GM23338 (cell line): ENCODE measurements around the gene ATR. TPM values are rescaled to one million over a fixed set of nuclear protein-coding genes. Genes with fewer than 3 reads are reported as not detected.

Source experiments
- ATAC-seq: fragments of 200-7000 bp; cut with Tn5 transposase; 3 replicates; pipeline ENCODE4 v1.9.1; 2020
- DNase-seq: peaks from one replicate; pipeline ENCODE4 v3.0.0-alpha.2; 2015; ENCODE audit warnings: low spot score
- H2AFZ ChIP-seq: fragments of 200-600 bp; sonication (generic); 2 replicates; pipeline ENCODE4 v1.8.0; 2016; ENCODE audit warnings: antibody characterized with exemption, mild to moderate bottlenecking, moderate library complexity
- H3F3A ChIP-seq: fragments of 200-600 bp; sonication (generic); replicated peaks from 2 replicates; pipeline ENCODE4 v1.8.0; 2017; ENCODE audit warnings: antibody characterized with exemption, mixed run types, low read depth
- H3K27ac ChIP-seq: fragments of 200-600 bp; sonication (generic); 2 replicates; pipeline ENCODE4 v1.6.1; 2016; ENCODE audit warnings: low read depth
- H3K27me3 ChIP-seq: fragments of 200-600 bp; sonication (generic); 2 replicates; pipeline ENCODE4 v1.8.0; 2016; ENCODE audit warnings: mild to moderate bottlenecking, mixed run types, moderate library complexity; ENCODE audit not compliant: insufficient read depth
- H3K36me3 ChIP-seq: fragments of 200-600 bp; sonication (generic); 2 replicates; pipeline ENCODE4 v1.8.0; 2016; ENCODE audit warnings: mild to moderate bottlenecking; ENCODE audit not compliant: insufficient read depth
- H3K4me1 ChIP-seq: fragments of 200-600 bp; sonication (generic); 2 replicates; pipeline ENCODE4 v1.8.0; 2016; ENCODE audit warnings: mild to moderate bottlenecking, moderate library complexity; ENCODE audit not compliant: insufficient read depth
- H3K4me2 ChIP-seq: fragments of 200-600 bp; sonication (generic); 2 replicates; pipeline ENCODE4 v1.7.1; 2017; ENCODE audit warnings: mixed run types
- H3K4me3 ChIP-seq: fragments of 200-600 bp; sonication (generic); 2 replicates; pipeline ENCODE4 v1.6.1; 2016; ENCODE audit warnings: mixed run types
- H3K79me2 ChIP-seq: fragments of 200-600 bp; sonication (generic); replicated peaks from 2 replicates; pipeline ENCODE4 v1.8.0; 2017; ENCODE audit warnings: mild to moderate bottlenecking; ENCODE audit not compliant: insufficient read depth
- H3K9me2 ChIP-seq: fragments of 200-600 bp; sonication (generic); 2 replicates; pipeline ENCODE4 v1.8.0; 2017; ENCODE audit not compliant: insufficient read depth
- H4K20me1 ChIP-seq: fragments of 200-600 bp; sonication (generic); replicated peaks from 2 replicates; pipeline ENCODE4 v1.8.0; 2017; ENCODE audit warnings: mild to moderate bottlenecking; ENCODE audit not compliant: insufficient read depth
- H3K27ac Mint-ChIP-seq: 2 replicates; pipeline ENCODE4 v1.8.0; 2020; ENCODE audit warnings: inconsistent platforms, mild to moderate bottlenecking, moderate library complexity, mixed read lengths
- H3K27me3 Mint-ChIP-seq: 3 replicates; pipeline ENCODE4 v1.8.0; 2022; ENCODE audit warnings: low read depth, mild to moderate bottlenecking, moderate library complexity, mixed read lengths, inconsistent platforms; ENCODE audit not compliant: insufficient read depth, poor library complexity
- H3K36me3 Mint-ChIP-seq: 3 replicates; pipeline ENCODE4 v1.8.0; 2021; ENCODE audit warnings: low read depth, mild to moderate bottlenecking, inconsistent platforms, moderate library complexity, mixed read lengths
- H3K4me1 Mint-ChIP-seq: 3 replicates; pipeline ENCODE4 v1.8.0; 2020; ENCODE audit warnings: mild to moderate bottlenecking, inconsistent platforms, mixed read lengths
- H3K4me3 Mint-ChIP-seq: 3 replicates; pipeline ENCODE4 v1.8.0; 2021; ENCODE audit warnings: moderate library complexity, mild to moderate bottlenecking, inconsistent platforms, mixed read lengths
- H3K9me3 Mint-ChIP-seq: 3 replicates; pipeline ENCODE4 v1.8.0; 2020; ENCODE audit warnings: moderate library complexity, mild to moderate bottlenecking, inconsistent platforms, mixed read lengths
- CREB1 ChIP-seq: fragments of 250-450 bp; sonication (Bioruptor Pico); IDR thresholded peaks from 2 replicates; pipeline ENCODE4 v1.5.0; 2020; ENCODE audit warnings: low read depth, mild to moderate bottlenecking, moderate library complexity
- CTCF ChIP-seq, 2 experiments: fragments of 200-600 bp in 1 of 2; sonication (generic) in 1 of 2; conservative IDR thresholded peaks; 2 replicates each; pipeline versions ENCODE4 v1.5.1 to v1.6.1; 2016 to 2017; ENCODE audit warnings: antibody characterized with exemption in 2 of 2, low read depth in 2 of 2, mild to moderate bottlenecking in 2 of 2, moderate library complexity in 1 of 2
- ETS1 ChIP-seq: IDR thresholded peaks from 2 replicates; pipeline ENCODE4 v1.6.1; 2016; ENCODE audit warnings: antibody characterized with exemption
- EZH2 ChIP-seq: fragments of 200-600 bp; sonication (generic); IDR thresholded peaks from one replicate; pipeline ENCODE4 v1.8.0; 2017; ENCODE audit warnings: antibody characterized with exemption, mild to moderate bottlenecking, low read depth; ENCODE audit not compliant: unreplicated experiment
- EZH2phosphoT487 ChIP-seq: fragments of 200-600 bp; sonication (generic); IDR thresholded peaks from one replicate; pipeline ENCODE4 v1.8.1; 2018; ENCODE audit warnings: antibody characterized with exemption; ENCODE audit not compliant: unreplicated experiment
- JUNB ChIP-seq: IDR thresholded peaks from one replicate; pipeline ENCODE4 v1.6.1; 2016; ENCODE audit warnings: antibody characterized with exemption; ENCODE audit not compliant: unreplicated experiment
- NANOG ChIP-seq: IDR thresholded peaks from 2 replicates; pipeline ENCODE4 v1.6.1; 2016; ENCODE audit warnings: antibody characterized with exemption, borderline replicate concordance
- POLR2AphosphoS5 ChIP-seq: IDR thresholded peaks from 2 replicates; pipeline ENCODE4 v1.6.1; 2016; ENCODE audit warnings: antibody characterized with exemption, low read depth
- STAT1 ChIP-seq: IDR thresholded peaks from one replicate; pipeline ENCODE4 v1.6.1; 2016; ENCODE audit warnings: antibody characterized with exemption; ENCODE audit not compliant: unreplicated experiment
- ZNF114 ChIP-seq: fragments of 250-450 bp; sonication (Bioruptor Pico); IDR thresholded peaks from 2 replicates; pipeline ENCODE4 v1.5.0; 2020; ENCODE audit warnings: mild to moderate bottlenecking, moderate library complexity
- ZNF331 ChIP-seq: fragments of 250-450 bp; sonication (Bioruptor Pico); IDR thresholded peaks from 2 replicates; pipeline ENCODE4 v1.5.0; 2020; ENCODE audit warnings: low read depth, mild to moderate bottlenecking, moderate library complexity
- ZNF462 ChIP-seq: fragments of 250-450 bp; sonication (Bioruptor Pico); IDR thresholded peaks from 2 replicates; pipeline ENCODE4 v1.5.0; 2020; ENCODE audit warnings: mild to moderate bottlenecking, moderate library complexity
- polyA plus RNA-seq: library from polyadenylated mRNA; unstranded; fragments of >200 nt; fragmentation: Nextera tagmentation; extraction: Ambion mirVana; gene quantifications from 2 replicates; pipeline ENCODE4 v1.2.1, GENCODE V29; 2016
- total RNA-seq: library from RNA; depleted of rRNA; stranded (reverse); fragments of >200 nt; shearing (Covaris generic); gene quantifications from 2 replicates; pipeline ENCODE4 v1.2.3, GENCODE V29; 2014
- TF ChIP-seq, protein P1 (sequence below): IDR thresholded peaks from one replicate; pipeline ENCODE4 v1.6.1; 2018; ENCODE audit warnings: antibody characterized with exemption; ENCODE audit not compliant: unreplicated experiment

Gene ATR
- total and polyA plus RNA-seq, 2 experiments from 2014 or later = 29.7 to 39.1 TPM

DNA sequence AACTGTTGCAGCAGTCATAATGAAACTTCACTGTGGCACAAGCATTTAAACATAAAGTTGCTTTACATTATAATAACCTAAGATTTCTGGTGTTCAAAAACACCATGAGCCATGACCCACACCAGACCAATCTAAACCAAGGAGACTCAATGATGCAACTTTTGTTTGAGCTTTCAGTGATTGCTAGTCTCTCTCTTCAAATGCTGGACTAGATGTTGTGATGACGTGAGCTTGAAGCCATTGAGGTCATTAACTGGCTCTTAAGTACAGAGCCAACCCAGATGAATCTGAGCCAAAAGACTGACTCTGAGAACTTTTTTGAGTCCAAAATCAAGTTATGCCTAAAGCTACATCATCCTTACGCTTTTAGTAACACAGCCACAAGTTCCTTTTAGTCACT, 36.5 kb downstream of the ATR start:
- H4K20me1 ChIP-seq = no peaks in the 10 kb centered on the region
- H3K9me3 Mint-ChIP-seq = no peaks in the 10 kb centered on the region
- no peaks in the 10 kb centered on the region for H3F3A ChIP-seq
- H3K9me2 ChIP-seq = no peaks in the 10 kb centered on the region
- TF ChIP-seq POLR2AphosphoS5 (no peak), ZNF462 (CRISPR knock-in tag) (no peak), STAT1 (no peak), ZNF331 (CRISPR knock-in tag) (no peak), EZH2 (no peak), ETS1 (no peak), NANOG (no peak), CTCF (conservative IDR thresholded peaks at IDR 0.05; ENCODE audit: low read depth in 2 of 2) (no peak), ZNF114 (CRISPR knock-in tag) (no peak), EZH2phosphoT487 (no peak), CREB1 (CRISPR knock-in tag) (no peak), JUNB (no peak)
- TF ChIP-seq, protein P1, sequence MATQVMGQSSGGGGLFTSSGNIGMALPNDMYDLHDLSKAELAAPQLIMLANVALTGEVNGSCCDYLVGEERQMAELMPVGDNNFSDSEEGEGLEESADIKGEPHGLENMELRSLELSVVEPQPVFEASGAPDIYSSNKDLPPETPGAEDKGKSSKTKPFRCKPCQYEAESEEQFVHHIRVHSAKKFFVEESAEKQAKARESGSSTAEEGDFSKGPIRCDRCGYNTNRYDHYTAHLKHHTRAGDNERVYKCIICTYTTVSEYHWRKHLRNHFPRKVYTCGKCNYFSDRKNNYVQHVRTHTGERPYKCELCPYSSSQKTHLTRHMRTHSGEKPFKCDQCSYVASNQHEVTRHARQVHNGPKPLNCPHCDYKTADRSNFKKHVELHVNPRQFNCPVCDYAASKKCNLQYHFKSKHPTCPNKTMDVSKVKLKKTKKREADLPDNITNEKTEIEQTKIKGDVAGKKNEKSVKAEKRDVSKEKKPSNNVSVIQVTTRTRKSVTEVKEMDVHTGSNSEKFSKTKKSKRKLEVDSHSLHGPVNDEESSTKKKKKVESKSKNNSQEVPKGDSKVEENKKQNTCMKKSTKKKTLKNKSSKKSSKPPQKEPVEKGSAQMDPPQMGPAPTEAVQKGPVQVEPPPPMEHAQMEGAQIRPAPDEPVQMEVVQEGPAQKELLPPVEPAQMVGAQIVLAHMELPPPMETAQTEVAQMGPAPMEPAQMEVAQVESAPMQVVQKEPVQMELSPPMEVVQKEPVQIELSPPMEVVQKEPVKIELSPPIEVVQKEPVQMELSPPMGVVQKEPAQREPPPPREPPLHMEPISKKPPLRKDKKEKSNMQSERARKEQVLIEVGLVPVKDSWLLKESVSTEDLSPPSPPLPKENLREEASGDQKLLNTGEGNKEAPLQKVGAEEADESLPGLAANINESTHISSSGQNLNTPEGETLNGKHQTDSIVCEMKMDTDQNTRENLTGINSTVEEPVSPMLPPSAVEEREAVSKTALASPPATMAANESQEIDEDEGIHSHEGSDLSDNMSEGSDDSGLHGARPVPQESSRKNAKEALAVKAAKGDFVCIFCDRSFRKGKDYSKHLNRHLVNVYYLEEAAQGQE = no peak
- H3K36me3 Mint-ChIP-seq = no peaks in the 10 kb centered on the region; the same call in 2 of the 3 replicates
- H3K4me1 ChIP-seq = no peaks in the 10 kb centered on the region
- H3K27ac ChIP-seq = no peak overlapping the region
- H3K4me2 ChIP-seq = no peak overlapping the region
- H3K27ac Mint-ChIP-seq = no peak overlapping the region
- no peaks in the 10 kb centered on the region for H3K36me3 ChIP-seq
- H3K4me3 Mint-ChIP-seq = no peak overlapping the region
- no peaks in the 10 kb centered on the region for H3K4me1 Mint-ChIP-seq
- H3K79me2 ChIP-seq = no peaks in the 10 kb centered on the region
- no peak overlapping the region for H2AFZ ChIP-seq
- H3K27me3 Mint-ChIP-seq = no peaks in the 10 kb centered on the region
- no peak for DNase-seq
- ATAC-seq = no peak
- H3K4me3 ChIP-seq = no peak overlapping the region
- H3K27me3 ChIP-seq = no peaks in the 10 kb centered on the region
